Endodermal cell (in vitro differentiated cells): ENCODE measurements around the gene NOTCH4. TPM values are rescaled to one million over a fixed set of nuclear protein-coding genes. Genes with fewer than 3 reads are reported as not detected.

Experiments
- DNase-seq: peaks from one replicate; pipeline ENCODE4 v3.0.0-alpha.2; 2017
- H3K27ac ChIP-seq: 2 replicates; pipeline ENCODE4 v1.5.1; 2013; ENCODE audit warnings: mild to moderate bottlenecking, low read depth, low read length, moderate library complexity
- H3K27me3 ChIP-seq: 2 replicates; pipeline ENCODE4 v1.6.1; 2013; ENCODE audit warnings: mild to moderate bottlenecking, low read length, moderate library complexity; ENCODE audit not compliant: insufficient read depth, control insufficient read depth, poor library complexity, severe bottlenecking
- H3K36me3 ChIP-seq: 2 replicates; pipeline ENCODE4 v1.7.0; 2013; ENCODE audit warnings: mild to moderate bottlenecking, low read length, moderate library complexity; ENCODE audit not compliant: control insufficient read depth, insufficient read depth
- H3K4me1 ChIP-seq: one replicate; pipeline ENCODE4 v1.7.0; 2013; ENCODE audit warnings: low read length; ENCODE audit not compliant: control insufficient read depth, insufficient read depth
- H3K4me3 ChIP-seq: 2 replicates; pipeline ENCODE4 v1.5.1; 2013; ENCODE audit warnings: mild to moderate bottlenecking, low read length, moderate library complexity
- H3K9ac ChIP-seq: 2 replicates; pipeline ENCODE4 v1.6.1; 2013; ENCODE audit warnings: mild to moderate bottlenecking, low read length, moderate library complexity; ENCODE audit not compliant: poor library complexity, severe bottlenecking; ENCODE audit errors: extremely low read depth
- H3K9me3 ChIP-seq: 2 replicates; pipeline ENCODE4 v1.6.1; 2013; ENCODE audit warnings: mild to moderate bottlenecking, low read length, moderate library complexity; ENCODE audit not compliant: control insufficient read depth
- H3K27ac Mint-ChIP-seq: 2 replicates; pipeline ENCODE4 v1.8.0; 2020; ENCODE audit warnings: mixed read lengths
- H3K27me3 Mint-ChIP-seq: 2 replicates; pipeline ENCODE4 v1.8.0; 2021; ENCODE audit warnings: mild to moderate bottlenecking, mixed read lengths; ENCODE audit not compliant: insufficient read depth
- H3K36me3 Mint-ChIP-seq: 2 replicates; pipeline ENCODE4 v1.8.0; 2020; ENCODE audit warnings: low read depth, mixed read lengths
- H3K4me1 Mint-ChIP-seq: 2 replicates; pipeline ENCODE4 v1.8.0; 2020; ENCODE audit warnings: mixed read lengths
- H3K4me3 Mint-ChIP-seq: 2 replicates; pipeline ENCODE4 v1.8.0; 2020; ENCODE audit warnings: mild to moderate bottlenecking, moderate library complexity, mixed read lengths
- H3K9me3 Mint-ChIP-seq: 2 replicates; pipeline ENCODE4 v1.8.0; 2020; ENCODE audit warnings: mild to moderate bottlenecking, mixed read lengths
- WGBS, 2 experiments: methylation state at CpG; one replicate each; pipeline versions ENCODE4 v1.1.5 to v1.1.7; 2013; ENCODE audit warnings: missing lambda C conversion rate in 2 of 2, mixed read lengths in 1 of 2; ENCODE audit not compliant: insufficient coverage in 1 of 2, insufficient read length in 1 of 2; 5-methylcytosine and 5-hydroxymethylcytosine counted together
- total RNA-seq, 2 donors: library from RNA; stranded (reverse); fragmentation: NEBNext Ultra II Directional in 1 of 2; extraction: Animal tissue kit (Norgen Biotek cat#: 25700) in 1 of 2; gene quantifications; 2 replicates in 1 of 2; 3 replicates in 1 of 2; pipeline ENCODE4 v1.2.1, GENCODE V29; 2021
- TF ChIP-seq, protein P1 (sequence below): fragments of 200-600 bp; sonication (generic); conservative IDR thresholded peaks from 2 replicates; pipeline ENCODE4 v1.5.0; 2021; ENCODE audit warnings: antibody characterized with exemption, mild to moderate bottlenecking

NOTCH4 gene
- total RNA-seq, 2 donors from 2014 or later: 2.1 to 2.5 TPM

GRCh38 chr6:32158052-32158451 is 65.8 kb downstream of the NOTCH4 start:
- Mint-ChIP-seq H3K4me3 (no peak overlapping the region), H3K27me3 (no peaks in the 10 kb centered on the region), H3K9me3 (peaks cover 11% of the 10 kb centered on the region), H3K4me1 (peaks cover 16% of the 10 kb centered on the region), H3K36me3 (peaks cover 59% of the 10 kb centered on the region), H3K27ac (no peak overlapping the region)
- no peak overlapping the region for H3K27ac ChIP-seq
- TF ChIP-seq, protein P1, sequence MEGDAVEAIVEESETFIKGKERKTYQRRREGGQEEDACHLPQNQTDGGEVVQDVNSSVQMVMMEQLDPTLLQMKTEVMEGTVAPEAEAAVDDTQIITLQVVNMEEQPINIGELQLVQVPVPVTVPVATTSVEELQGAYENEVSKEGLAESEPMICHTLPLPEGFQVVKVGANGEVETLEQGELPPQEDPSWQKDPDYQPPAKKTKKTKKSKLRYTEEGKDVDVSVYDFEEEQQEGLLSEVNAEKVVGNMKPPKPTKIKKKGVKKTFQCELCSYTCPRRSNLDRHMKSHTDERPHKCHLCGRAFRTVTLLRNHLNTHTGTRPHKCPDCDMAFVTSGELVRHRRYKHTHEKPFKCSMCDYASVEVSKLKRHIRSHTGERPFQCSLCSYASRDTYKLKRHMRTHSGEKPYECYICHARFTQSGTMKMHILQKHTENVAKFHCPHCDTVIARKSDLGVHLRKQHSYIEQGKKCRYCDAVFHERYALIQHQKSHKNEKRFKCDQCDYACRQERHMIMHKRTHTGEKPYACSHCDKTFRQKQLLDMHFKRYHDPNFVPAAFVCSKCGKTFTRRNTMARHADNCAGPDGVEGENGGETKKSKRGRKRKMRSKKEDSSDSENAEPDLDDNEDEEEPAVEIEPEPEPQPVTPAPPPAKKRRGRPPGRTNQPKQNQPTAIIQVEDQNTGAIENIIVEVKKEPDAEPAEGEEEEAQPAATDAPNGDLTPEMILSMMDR: no peak
- no peak for DNase-seq
- peak overlapping the region; percentile 5 for H3K4me3 ChIP-seq
- peaks cover 47% of the 10 kb centered on the region for H3K36me3 ChIP-seq
- no peak overlapping the region for H3K9ac ChIP-seq
- H3K9me3 ChIP-seq: peaks cover 16% of the 10 kb centered on the region
- peaks cover under 1% of the 10 kb centered on the region for H3K4me1 ChIP-seq
- no peaks in the 10 kb centered on the region for H3K27me3 ChIP-seq

DNA sequence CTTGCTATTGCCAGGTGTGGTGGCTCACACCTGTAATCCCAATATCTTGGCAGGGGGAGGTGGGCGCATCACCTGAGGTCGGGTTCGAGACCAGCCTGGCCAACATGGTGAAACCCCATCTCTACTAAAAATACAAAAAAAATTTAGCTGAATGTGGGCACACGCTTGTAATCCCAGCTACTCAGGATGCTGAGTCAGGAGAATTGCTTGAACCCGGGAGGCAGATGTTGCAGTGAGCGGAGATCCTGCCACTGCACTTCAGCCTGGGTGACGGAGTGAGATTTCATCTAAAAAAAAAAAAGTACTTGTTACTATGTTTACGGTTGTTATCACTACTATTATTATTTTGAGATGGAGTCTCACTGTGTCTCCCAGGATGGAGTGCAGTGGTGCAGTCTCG is 67.0 kb downstream of the NOTCH4 start:
- H3K4me1 ChIP-seq: peaks cover 11% of the 10 kb centered on the region
- no peak overlapping the region for H3K4me3 ChIP-seq
- no peak overlapping the region for H3K27ac ChIP-seq
- TF ChIP-seq, protein P1: no peak
- Mint-ChIP-seq H3K27ac (no peak overlapping the region), H3K36me3 (peaks cover 49% of the 10 kb centered on the region), H3K27me3 (peaks cover 8% of the 10 kb centered on the region), H3K4me3 (no peak overlapping the region), H3K9me3 (peaks cover 11% of the 10 kb centered on the region), H3K4me1 (peaks cover 28% of the 10 kb centered on the region)
- WGBS, 2 experiments: 92 to 96% methylated on average over 8 to 9 of the region's 9 CpGs
- no peak overlapping the region for H3K9ac ChIP-seq
- peaks cover 36% of the 10 kb centered on the region for H3K36me3 ChIP-seq
- H3K27me3 ChIP-seq: no peaks in the 10 kb centered on the region
- DNase-seq: no peak
- peaks cover 16% of the 10 kb centered on the region for H3K9me3 ChIP-seq

DNA sequence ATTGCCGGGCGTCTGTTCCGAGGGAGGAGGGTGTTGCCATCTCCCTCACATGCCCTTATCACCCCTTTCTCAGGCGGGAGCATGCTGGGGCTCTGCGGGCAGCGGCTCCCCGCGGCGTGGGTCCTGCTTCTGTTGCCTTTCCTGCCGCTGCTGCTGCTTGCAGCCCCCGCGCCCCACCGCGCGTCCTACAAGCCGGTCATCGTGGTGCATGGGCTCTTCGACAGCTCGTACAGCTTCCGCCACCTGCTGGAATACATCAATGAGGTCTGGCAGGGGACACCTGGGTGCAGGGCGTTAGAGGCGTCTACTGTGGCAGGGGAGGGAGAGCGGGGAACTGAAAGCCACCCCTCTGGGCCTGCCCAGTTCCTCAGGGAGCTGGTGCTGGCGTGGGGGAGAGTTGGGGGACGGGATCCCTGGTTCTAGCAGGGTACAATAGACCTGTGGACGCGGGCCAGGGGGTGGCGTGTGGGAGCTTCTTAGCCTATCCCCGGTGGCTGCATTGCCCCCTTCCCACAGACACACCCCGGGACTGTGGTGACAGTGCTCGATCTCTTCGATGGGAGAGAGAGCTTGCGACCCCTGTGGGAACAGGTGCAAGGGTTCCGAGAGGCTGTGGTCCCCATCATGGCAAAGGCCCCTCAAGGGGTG is 69.2 kb downstream of the NOTCH4 start:
- Mint-ChIP-seq H3K4me1 (peaks cover 40% of the 10 kb centered on the region), H3K4me3 (peak overlapping the region; percentile 97), H3K27me3 (peaks cover 22% of the 10 kb centered on the region), H3K9me3 (peaks cover 11% of the 10 kb centered on the region), H3K27ac (peak overlapping the region; percentile 98), H3K36me3 (peaks cover 41% of the 10 kb centered on the region)
- H3K9ac ChIP-seq: peak overlapping the region; percentile 94
- TF ChIP-seq, protein P1: peak; percentile 77
- 16 to 29% methylated on average over 23 to 34 of the region's 34 CpGs for WGBS, 2 experiments
- no peaks in the 10 kb centered on the region for H3K27me3 ChIP-seq
- H3K4me1 ChIP-seq: peaks cover 11% of the 10 kb centered on the region
- DNase-seq: peak; percentile 91
- H3K9me3 ChIP-seq: peaks cover 16% of the 10 kb centered on the region
- peak overlapping the region; percentile 98 for H3K4me3 ChIP-seq
- peaks cover 36% of the 10 kb centered on the region for H3K36me3 ChIP-seq
- peak overlapping the region; percentile 75 for H3K27ac ChIP-seq
